Measurements from ENCODE around the gene CTXND1. TPM values are rescaled to one million over a fixed set of nuclear protein-coding genes. Genes with fewer than 3 reads are reported as not detected.

The CTXND1 gene
- total and polyA plus RNA-seq, 2 of the 8 experiments (the other 6 are each of a cell fraction or from before 2014, with no cell fraction given), result 0.03 TPM; not detected in 1

GRCh38 chr15:80159811-80160569, 92.0 kb downstream of the CTXND1 start (continued):
- TF ChIP-seq ATF2 (IDR thresholded peaks at IDR 0.05; ENCODE audit: low read length), result no peak
- no peak for TF ChIP-seq HDAC2 (IDR thresholded peaks at IDR 0.05; ENCODE audit: borderline replicate concordance in 1 of 2, low read depth in 2 of 2, low read length in 2 of 2)
- no peak for TF ChIP-seq PHF8 (conservative IDR thresholded peaks at IDR 0.05; ENCODE audit: low read depth, low read length)
- no peak for TF ChIP-seq TAF7 (optimal IDR thresholded peaks at IDR 0.05; ENCODE audit: borderline replicate concordance, low read depth, low read length)
- TF ChIP-seq USF2 (IDR thresholded peaks at IDR 0.05; ENCODE audit: low read length), result no peak
- no peak for TF ChIP-seq CHD1 (IDR thresholded peaks at IDR 0.05; ENCODE audit: low read depth, low read length)
- TF ChIP-seq GTF2F1 (IDR thresholded peaks at IDR 0.05; ENCODE audit: borderline replicate concordance, low read depth, low read length), result no peak
- TF ChIP-seq SIX5 (IDR thresholded peaks at IDR 0.05; ENCODE audit: low read depth, low read length), result no peak

Measured in H1 (cell line).